ENCODE results near the gene GLT1D1.

DNA sequence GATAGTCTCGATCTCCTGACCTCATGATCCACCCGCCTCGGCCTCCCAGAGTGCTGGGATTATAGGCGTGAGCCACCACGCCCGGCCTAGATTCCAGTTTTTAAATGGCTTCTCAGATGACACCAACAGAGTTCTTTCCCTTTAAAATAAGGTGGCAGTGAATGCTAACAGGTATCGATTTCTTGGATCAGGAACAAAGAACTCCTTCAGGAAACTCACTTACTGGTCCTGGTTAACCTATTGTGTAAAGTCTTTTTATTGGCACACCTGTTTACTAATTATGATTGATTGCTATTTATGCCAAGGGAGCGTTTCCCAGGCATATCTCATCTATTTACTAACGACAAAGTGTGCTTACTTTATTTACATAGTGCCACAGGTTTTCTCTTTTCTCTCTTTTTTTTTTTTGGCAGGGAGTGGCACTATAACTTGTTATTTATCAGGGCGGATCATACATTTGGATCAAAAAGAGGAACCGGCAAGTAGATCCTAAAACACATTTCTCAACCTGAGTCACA lies 89.7 kb downstream of the GLT1D1 start:
- TF ChIP-seq POLR2A (IDR thresholded peaks at IDR 0.05) (no peak), CTCF (IDR thresholded peaks at IDR 0.05 in 8 of 11, conservative IDR thresholded peaks at IDR 0.05 in 3 of 11) (no peak)

Measured in spleen (tissue), 7 donors.